Tibial artery (tissue), 4 donors: ENCODE data around the gene DTYMK.
A peak's percentile ranks its signal among the peaks of the same experiment; 100 is the strongest.

Experiments used
- DNase-seq, 2 donors: peaks; one replicate each; pipeline ENCODE4 v3.0.0-alpha.2; 2019
- H3K27ac ChIP-seq, 2 donors: fragments of 200-600 bp; sonication (generic) in 1 of 2; 1 replicate in 1 of 2; 2 replicates in 1 of 2; pipeline ENCODE4 v1.5.1; 2018 to 2019; ENCODE audit warnings: mild to moderate bottlenecking in 1 of 2
- H3K27me3 ChIP-seq, 2 donors: fragments of 200-600 bp; sonication (generic) in 1 of 2; one replicate each; pipeline versions ENCODE4 v1.5.1 to v1.6.0; 2016 to 2019
- H3K36me3 ChIP-seq, 3 donors: fragments of 200-600 bp; sonication (generic) in 2 of 3; one replicate each; pipeline ENCODE4 v1.5.1; 2016 to 2019; ENCODE audit warnings: mild to moderate bottlenecking in 2 of 3
- H3K4me1 ChIP-seq, 4 donors: fragments of 200-600 bp; sonication (generic) in 2 of 4; 1 replicate in 3 of 4; 2 replicates in 1 of 4; pipeline ENCODE4 v1.5.1; 2016 to 2019
- H3K4me3 ChIP-seq, 2 donors: fragments of 200-600 bp; sonication (generic) in 1 of 2; 1 replicate in 1 of 2; 2 replicates in 1 of 2; pipeline ENCODE4 v1.5.1; 2018 to 2019; ENCODE audit warnings: mild to moderate bottlenecking in 2 of 2
- H3K9me3 ChIP-seq, 3 donors: fragments of 200-600 bp; sonication (generic) in 1 of 3; one replicate each; pipeline ENCODE4 v1.5.1; 2016 to 2019
- intact Hi-C: fragments of 100-400 bp; cut with DNase I; formaldehyde crosslinking; loops from one replicate; pipeline ENCODE4 v1.15.0; 2023; ENCODE audit warnings: low total_unique reads
- TF ChIP-seq, protein P1 (sequence below), 2 experiments: fragments of 200-600 bp in 1 of 2; fragments of 450-650 bp in 1 of 2; IDR thresholded peaks; one replicate each; pipeline ENCODE4 v1.5.1; 2017 to 2019; ENCODE audit warnings: antibody characterized with exemption in 2 of 2, mild to moderate bottlenecking in 1 of 2, moderate library complexity in 1 of 2

The DTYMK gene

DNA sequence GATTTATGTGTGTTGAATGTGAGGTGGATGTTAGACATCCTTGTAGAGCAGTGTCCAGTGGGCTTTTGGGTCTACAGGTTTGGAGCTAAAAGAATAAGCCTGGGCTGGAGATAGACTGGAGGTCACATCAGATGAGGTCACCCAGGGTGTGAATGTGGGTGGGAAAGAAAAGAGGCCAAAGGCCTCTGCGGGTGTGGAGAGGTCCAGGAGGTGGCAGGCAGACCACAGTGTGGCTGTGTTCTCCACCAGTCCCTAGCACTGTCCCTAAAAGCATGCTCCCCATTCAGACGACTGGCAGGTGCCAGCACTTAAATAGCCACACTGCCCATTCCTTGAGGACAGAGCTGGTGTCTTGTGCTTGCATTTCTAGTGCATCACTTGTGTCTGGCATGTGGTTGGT is 45.0 kb downstream of the DTYMK start:
- Histone ChIP-seq H3K27ac (no peak overlapping the region), H3K27me3 (no peaks in the 10 kb centered on the region), H3K4me1 (peaks cover 0 to 28% (median 19%) of the 10 kb centered on the region in 4 donors), H3K36me3 (peaks cover 0 to 20% (median 4%) of the 10 kb centered on the region in 3 donors), H3K9me3 (no peaks in the 10 kb centered on the region), H3K4me3 (no peak overlapping the region)
- TF ChIP-seq, protein P1, sequence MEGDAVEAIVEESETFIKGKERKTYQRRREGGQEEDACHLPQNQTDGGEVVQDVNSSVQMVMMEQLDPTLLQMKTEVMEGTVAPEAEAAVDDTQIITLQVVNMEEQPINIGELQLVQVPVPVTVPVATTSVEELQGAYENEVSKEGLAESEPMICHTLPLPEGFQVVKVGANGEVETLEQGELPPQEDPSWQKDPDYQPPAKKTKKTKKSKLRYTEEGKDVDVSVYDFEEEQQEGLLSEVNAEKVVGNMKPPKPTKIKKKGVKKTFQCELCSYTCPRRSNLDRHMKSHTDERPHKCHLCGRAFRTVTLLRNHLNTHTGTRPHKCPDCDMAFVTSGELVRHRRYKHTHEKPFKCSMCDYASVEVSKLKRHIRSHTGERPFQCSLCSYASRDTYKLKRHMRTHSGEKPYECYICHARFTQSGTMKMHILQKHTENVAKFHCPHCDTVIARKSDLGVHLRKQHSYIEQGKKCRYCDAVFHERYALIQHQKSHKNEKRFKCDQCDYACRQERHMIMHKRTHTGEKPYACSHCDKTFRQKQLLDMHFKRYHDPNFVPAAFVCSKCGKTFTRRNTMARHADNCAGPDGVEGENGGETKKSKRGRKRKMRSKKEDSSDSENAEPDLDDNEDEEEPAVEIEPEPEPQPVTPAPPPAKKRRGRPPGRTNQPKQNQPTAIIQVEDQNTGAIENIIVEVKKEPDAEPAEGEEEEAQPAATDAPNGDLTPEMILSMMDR (IDR thresholded peaks at IDR 0.05) = no peak
- no peak for DNase-seq
- intact Hi-C loops = no loop called here

GRCh38 chr2:241640165-241640795 is 46.3 kb downstream of the DTYMK start:
- Histone ChIP-seq H3K27ac (no peak overlapping the region), H3K4me1 (peaks cover 0 to 38% (median 29%) of the 10 kb centered on the region in 4 donors), H3K9me3 (no peaks in the 10 kb centered on the region), H3K36me3 (peaks cover 0 to 13% (median 0%) of the 10 kb centered on the region in 3 donors), H3K4me3 (no peak overlapping the region), H3K27me3 (no peaks in the 10 kb centered on the region)
- intact Hi-C loops = no loop called here
- TF ChIP-seq, protein P1 (IDR thresholded peaks at IDR 0.05) = no peak
- DNase-seq = no peak

- DNase-seq = no peak
- Histone ChIP-seq H3K27ac (no peak overlapping the region), H3K4me3 (peak overlapping the region in 1 of 2 donors; percentile 72), H3K36me3 (peaks cover 0 to 11% (median 0%) of the 10 kb centered on the region in 3 donors), H3K27me3 (no peaks in the 10 kb centered on the region), H3K4me1 (peaks cover 0 to 47% (median 37%) of the 10 kb centered on the region in 4 donors), H3K9me3 (no peaks in the 10 kb centered on the region)
- intact Hi-C loops = loop anchor here (10.0 kb wide), 2 partner anchors 135 to 285 kb away; partner anchors contain the start of genes FARP2 and STK25
- TF ChIP-seq, protein P1 (IDR thresholded peaks at IDR 0.05) = no peak
Measured at GRCh38 chr2:241639385-241639784, 47.2 kb downstream of the DTYMK start.

DNA sequence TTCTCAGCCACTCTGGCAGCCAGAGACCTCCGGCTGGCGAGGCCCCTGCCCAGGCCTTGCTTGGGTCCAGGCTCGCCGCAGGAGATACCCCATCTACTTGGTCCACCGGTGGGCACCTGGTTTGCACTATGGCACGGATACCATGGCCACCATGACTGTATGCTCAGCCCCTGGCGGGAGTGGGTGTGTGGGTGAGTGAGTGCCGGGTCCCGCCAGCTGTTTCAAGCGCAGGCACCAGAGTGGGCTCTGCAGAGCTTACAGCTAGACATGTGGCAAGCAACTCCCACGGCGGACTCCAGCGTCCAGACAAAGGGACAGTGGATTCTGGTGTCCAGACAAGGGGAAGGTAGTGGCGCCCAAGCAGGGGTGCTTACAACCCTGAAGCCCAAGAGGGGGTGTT is 47.7 kb downstream of the DTYMK start:
- Histone ChIP-seq H3K4me1 (peaks cover 0 to 50% (median 38%) of the 10 kb centered on the region in 4 donors), H3K9me3 (no peaks in the 10 kb centered on the region), H3K27ac (no peak overlapping the region), H3K27me3 (no peaks in the 10 kb centered on the region), H3K4me3 (peak overlapping the region in 1 of 2 donors; percentile 72), H3K36me3 (peaks cover 0 to 7% (median 0%) of the 10 kb centered on the region in 3 donors)
- TF ChIP-seq, protein P1 (IDR thresholded peaks at IDR 0.05) = no peak
- intact Hi-C loops = loop anchor here (10.0 kb wide), 2 partner anchors 134 to 284 kb away; partner anchors contain the start of genes FARP2 and STK25
- DNase-seq = no peak

GRCh38 chr2:241637795-241638660 is 48.6 kb downstream of the DTYMK start:
- intact Hi-C loops = loop anchor here (1.0 to 10.0 kb wide), 4 partner anchors 49 to 283 kb away; partner anchors contain the start of genes DTYMK, FARP2 and STK25
- H3K4me1 ChIP-seq = peaks cover 0 to 50% (median 38%) of the 10 kb centered on the region in 4 donors
- peak overlapping the region; percentile 94 to 99 for H3K27ac ChIP-seq
- DNase-seq = no peak
- H3K9me3 ChIP-seq = no peaks in the 10 kb centered on the region
- peak overlapping the region; percentile 72 to 77 for H3K4me3 ChIP-seq
- TF ChIP-seq, protein P1 (IDR thresholded peaks at IDR 0.05) = no peak
- peaks cover 6 to 15% (median 9%) of the 10 kb centered on the region in 3 donors for H3K36me3 ChIP-seq
- no peaks in the 10 kb centered on the region for H3K27me3 ChIP-seq
